VCaP (cell line): ENCODE results near the gene TFCP2L1.

Experiments used
- H3K27ac ChIP-seq: fragments of 450-650 bp; 2 replicates; pipeline ENCODE4 v1.5.1; 2017
- CTCF ChIP-seq: fragments of 450-650 bp; conservative IDR thresholded peaks from 2 replicates; pipeline ENCODE4 v1.5.1; 2017; ENCODE audit warnings: mild to moderate bottlenecking, moderate library complexity

TFCP2L1 gene

GRCh38 chr2:121200419-121201315 is 84.3 kb downstream of the TFCP2L1 start:
- TF ChIP-seq CTCF, result no peak
- H3K27ac ChIP-seq, result no peak overlapping the region

DNA sequence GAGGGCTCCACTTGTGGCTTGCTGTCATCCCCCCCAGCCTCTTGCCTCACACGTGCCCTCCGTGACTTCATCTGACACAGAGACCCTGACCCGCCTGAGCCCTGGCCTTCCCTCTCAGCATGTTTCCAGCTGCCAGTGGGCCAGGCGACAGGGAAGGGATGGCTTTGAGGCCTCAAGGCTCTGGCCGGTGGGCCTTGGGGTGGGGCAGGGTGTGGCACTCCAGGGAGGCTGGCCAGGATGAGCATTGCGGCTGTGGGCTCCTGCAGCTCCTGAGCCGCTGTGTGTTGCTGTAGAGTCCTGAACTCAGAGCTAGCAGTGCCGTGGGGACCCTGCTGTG is 85.0 kb downstream of the TFCP2L1 start:
- H3K27ac ChIP-seq, result no peak overlapping the region
- no peak for TF ChIP-seq CTCF

DNA sequence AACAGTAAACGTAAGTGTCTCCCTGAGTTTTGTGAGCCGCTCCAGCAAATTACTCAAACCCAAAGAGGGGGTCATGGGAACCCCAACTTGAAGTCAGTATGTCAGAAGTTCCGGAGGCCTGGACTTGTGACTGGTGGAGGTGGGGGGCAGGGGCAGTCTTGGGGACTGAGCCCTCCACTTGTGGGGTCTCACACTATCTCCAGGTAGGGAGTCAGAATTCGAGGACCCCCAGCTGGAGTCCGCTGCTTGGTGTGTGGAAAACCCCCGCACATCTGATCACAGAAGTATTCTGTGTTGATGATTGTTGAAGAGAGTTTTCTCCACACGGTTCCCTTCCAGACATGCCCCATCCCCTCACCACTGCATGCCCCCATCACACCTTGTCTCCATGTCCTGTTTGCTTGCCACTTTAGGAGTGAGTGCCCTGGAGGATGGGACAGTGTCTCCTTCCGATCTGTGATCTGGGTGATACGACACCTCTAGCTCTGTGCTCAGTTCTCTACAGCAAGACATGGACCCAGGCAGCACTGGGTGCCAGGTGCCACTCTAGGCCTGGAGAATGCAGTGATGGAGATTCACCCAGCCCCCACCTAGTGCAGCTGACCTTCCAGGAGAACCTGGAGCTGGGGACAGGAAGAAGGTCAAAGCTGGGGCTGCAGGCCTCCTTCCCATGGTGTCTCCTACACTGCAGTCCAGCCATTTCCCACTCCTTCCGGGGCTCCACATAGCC is 85.6 kb downstream of the TFCP2L1 start:
- H3K27ac ChIP-seq, result no peak overlapping the region

DNA sequence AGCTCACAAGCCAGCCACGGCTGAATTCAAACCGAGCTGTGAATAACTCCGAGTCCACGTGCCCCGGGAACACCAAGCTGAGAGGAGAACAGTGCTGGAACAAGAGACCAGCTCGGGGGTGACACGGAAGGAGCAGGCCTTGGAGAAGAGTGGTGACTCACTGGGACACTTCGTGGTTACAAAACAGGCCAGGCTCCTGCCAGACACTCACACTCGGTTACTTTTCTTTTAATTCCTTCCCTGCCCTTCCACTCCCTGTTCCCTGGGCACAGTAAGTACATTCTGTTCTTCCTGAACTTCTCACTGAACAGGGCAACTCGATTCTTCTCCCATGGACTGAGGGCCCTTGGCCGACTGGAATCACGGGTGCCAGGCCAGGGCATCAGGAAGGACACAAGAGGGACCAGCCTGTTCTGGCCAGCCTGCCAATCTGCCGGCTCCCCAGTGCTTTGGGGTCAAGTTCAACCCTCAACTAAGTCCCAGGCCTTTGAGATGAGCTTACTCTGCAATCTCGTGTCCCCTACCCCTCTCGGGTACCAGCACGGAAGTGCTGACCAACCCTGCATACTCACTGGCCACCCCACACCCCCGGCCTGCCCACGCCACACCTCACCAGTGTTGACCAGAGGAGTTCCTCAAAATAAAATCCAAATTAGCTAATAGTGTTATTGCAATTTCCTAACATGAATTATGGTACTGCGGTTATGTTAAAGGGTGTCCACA is 87.5 kb downstream of the TFCP2L1 start:
- H3K27ac ChIP-seq, result no peak overlapping the region
- no peak for TF ChIP-seq CTCF

More for the DNA sequence above, 85.6 kb downstream of the TFCP2L1 start:
- no peak for TF ChIP-seq CTCF

DNA sequence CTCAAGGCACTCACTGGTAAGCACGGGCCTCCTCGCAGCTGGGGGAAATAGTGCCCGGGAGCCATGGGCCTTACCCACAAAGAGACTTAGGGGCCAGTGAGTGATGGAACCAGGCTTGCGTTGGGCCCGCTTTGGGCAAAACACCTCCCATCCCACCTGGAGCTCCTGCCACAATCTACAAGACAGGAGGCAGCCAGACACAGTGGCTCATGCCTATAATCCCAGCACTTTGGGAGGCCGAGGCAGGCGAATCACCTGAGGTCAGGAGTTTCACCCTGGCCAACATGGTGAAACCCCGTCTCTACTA is 88.2 kb downstream of the TFCP2L1 start:
- H3K27ac ChIP-seq, result no peak overlapping the region
- TF ChIP-seq CTCF, result no peak

DNA sequence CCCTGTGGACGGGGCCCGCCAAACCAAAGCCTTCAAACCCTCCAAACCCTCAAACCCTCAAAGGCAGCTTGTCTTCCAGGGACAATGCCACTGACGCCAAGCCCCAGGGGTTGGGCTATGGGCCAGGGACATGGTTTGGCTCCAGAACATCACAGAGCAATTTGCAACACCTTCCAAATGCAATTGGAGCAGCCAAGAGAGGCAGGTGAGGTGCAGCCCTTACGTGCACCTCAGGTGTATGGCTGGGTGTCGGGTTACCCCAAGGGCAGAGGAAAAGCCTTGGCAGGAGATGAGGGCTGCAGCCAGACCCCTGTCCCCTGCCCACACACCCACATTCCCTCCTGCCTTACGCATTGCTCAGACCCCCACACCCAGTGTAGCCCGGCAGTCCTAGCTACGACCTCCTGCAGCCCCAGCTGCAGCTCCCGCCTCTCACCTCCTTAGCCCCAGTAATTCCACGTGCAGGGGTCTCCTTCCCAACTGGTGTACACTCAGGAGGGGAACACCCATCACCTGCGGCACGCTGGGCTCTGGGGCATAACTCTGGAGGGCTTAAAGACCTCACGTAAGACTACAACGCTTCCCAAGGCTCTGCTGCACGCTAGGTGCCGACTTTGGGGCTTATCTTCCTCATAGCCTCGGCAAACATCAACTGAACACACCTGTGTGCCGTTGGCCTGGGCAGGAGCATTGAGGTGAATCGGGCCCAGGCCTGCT is 88.7 kb downstream of the TFCP2L1 start:
- no peak overlapping the region for H3K27ac ChIP-seq
- no peak for TF ChIP-seq CTCF

DNA sequence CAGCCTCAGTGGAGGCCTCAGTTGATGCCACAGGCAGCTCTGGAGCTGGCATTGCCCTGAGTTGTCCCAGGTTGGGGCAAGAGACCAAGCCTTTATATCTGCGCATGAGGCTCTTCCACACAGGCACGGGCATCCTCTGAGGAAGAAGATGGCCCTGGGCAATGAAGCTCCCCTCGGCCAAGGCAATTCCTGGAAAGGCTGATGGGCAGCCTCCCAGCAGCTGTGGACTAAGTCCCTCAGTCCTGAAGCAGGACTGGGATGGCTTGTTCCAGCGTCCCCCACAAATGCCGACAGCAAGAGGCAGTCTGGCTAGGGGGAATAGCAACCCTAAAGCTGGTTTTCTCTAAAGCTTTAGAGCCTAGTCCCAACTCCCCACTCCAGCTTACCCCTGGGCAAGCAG is 90.0 kb downstream of the TFCP2L1 start:
- no peak for TF ChIP-seq CTCF
- H3K27ac ChIP-seq, result no peak overlapping the region
